Cardiac fibroblast (primary cell): ENCODE measurements around the gene TLCD4.

ENCODE experiments used
- DNase-seq, 2 donors: peaks; one replicate each; pipeline versions ENCODE4 v3.0.0 to v3.0.0-alpha.2; 2010; ENCODE audit warnings: low read depth in 2 of 2
- H3K4me3 ChIP-seq, 2 donors: replicated peaks in 1 of 2; 1 replicate in 1 of 2; 2 replicates in 1 of 2; pipeline ENCODE4 v1.5.1; 2011; ENCODE audit warnings: low read depth in 2 of 2, low read length in 2 of 2, mild to moderate bottlenecking in 2 of 2, moderate library complexity in 1 of 2
- CTCF ChIP-seq: IDR thresholded peaks from one replicate; pipeline ENCODE4 v1.5.1; 2011; ENCODE audit warnings: low read depth, mild to moderate bottlenecking, low read length, inconsistent platforms

TLCD4 gene

GRCh38 chr1:95124342-95124741 lies 7.2 kb downstream of the TLCD4 start:
- TF ChIP-seq CTCF: no peak
- no peak overlapping the region for H3K4me3 ChIP-seq
- DNase-seq: no peak

DNA sequence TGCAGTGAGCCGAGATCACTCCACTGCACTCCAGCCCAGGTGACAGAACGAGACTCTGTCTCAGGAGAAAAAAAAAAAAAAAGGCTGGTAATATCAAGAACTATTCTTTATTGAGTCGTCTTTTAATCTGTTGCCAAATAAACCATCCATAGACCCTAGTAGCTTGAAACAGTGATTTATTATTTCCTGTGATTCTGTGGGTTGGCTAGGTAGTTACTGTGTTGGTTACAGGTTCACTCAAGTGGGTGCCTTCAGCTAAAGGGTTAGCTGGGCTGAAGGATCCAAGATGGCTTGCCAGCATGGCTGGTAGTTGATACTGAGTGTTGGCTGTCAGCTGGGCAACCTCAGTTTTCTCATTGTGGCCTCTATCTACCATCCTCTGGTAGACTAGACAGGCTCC lies 9.2 kb downstream of the TLCD4 start:
- DNase-seq: no peak
- H3K4me3 ChIP-seq: no peak overlapping the region
- TF ChIP-seq CTCF: no peak

GRCh38 chr1:95126846-95127245 lies 9.7 kb downstream of the TLCD4 start:
- no peak overlapping the region for H3K4me3 ChIP-seq
- no peak for TF ChIP-seq CTCF
- no peak for DNase-seq

DNA sequence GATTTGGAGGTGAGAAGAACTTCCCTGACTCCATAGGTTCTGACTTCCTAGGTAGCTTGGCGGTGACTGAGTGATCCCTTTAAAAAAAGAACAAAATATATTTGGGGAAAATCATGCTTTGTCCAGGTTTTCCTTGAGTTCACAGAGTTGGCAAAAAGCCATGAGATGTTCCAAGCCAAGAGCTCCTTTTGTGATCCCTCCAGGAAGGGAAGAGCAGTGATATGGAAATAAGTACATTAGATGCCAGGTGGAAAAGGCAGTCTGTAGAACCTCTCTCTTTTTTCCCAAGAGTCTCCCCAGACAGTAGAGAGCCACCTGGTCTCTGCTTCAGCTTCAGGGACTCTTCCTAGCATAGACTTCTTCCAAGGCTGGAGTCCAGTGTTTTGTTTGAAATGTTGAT lies 10.2 kb downstream of the TLCD4 start:
- TF ChIP-seq CTCF: no peak
- DNase-seq: no peak

DNA sequence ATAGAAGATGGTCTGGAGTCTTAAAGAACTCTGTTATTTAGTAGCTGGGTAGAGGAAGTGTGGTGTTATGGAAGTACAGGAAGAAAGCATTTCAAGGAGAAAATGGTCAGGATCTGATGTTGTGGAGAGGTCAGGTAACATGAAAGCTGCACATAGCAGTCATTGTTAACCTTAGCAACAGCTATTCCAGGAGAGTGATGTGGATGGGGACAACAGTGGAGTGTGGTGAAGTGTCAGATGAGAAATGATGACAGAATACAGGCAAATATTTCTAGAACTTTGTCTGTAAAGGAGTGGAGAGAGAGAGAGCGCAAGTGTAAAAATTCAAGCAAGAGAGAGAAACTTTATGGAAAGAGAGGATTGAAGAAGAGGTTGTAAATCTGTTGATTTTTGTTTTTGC lies 15.6 kb downstream of the TLCD4 start:
- no peak for DNase-seq
- H3K4me3 ChIP-seq: no peak overlapping the region
- TF ChIP-seq CTCF: no peak

More for the DNA sequence above, 10.2 kb downstream of the TLCD4 start:
- no peak overlapping the region for H3K4me3 ChIP-seq

DNA sequence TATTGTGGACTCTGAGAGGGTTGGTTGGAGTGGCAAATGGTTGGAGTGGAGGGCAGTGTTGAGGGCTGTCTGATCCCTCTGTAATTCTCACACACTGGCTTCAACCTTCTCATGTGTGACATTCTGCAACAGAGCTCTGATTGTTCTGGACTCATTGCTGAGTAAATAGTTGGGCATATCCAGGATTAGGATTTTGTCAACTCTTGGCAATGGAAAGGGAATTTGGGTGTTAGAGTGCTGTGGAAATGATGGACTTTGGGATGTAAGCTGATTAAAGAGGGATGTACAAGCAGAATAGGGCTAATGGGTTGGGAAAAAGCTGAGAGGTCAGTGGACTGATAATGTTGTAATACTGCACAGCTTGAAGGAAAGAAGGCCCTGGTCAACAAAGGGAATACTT lies 16.5 kb downstream of the TLCD4 start:
- H3K4me3 ChIP-seq: no peak overlapping the region
- no peak for DNase-seq
- TF ChIP-seq CTCF: no peak

DNA sequence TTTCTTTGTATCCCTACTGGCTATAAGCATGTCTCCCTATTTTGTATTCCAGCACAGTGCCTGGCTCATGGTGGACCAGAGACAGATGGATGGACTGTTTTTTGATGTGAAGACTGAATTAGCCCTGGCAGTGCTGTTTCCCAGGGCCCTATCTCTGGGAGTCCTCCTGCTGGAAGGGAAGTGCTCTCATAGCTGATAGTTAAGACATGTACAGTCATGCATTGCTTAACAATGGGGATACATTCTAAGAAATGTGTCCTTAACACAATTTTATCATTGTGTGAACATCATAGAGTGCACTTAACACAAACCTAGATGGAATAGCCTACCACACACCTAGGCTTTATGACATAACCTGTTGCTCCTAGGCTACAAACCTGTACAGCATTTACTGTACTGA lies 21.1 kb downstream of the TLCD4 start:
- no peak overlapping the region for H3K4me3 ChIP-seq
- TF ChIP-seq CTCF: no peak
- no peak for DNase-seq
